K562 (cell line): ENCODE results near the gene GPR162.

Experiments
- MBD2 ChIP-seq: sonication (generic); IDR thresholded peaks from 2 replicates; pipeline ENCODE4 v1.6.1; 2016; ENCODE audit warnings: low read depth, borderline replicate concordance
- SIRT6 ChIP-seq: IDR thresholded peaks from one replicate; pipeline ENCODE4 v1.6.1; 2012; ENCODE audit warnings: low read depth, mild to moderate bottlenecking, control low read depth, inconsistent platforms, low read length, moderate library complexity
- TAF15 ChIP-seq: fragments of 200-400 bp; formaldehyde crosslinking; IDR thresholded peaks from 2 replicates; pipeline ENCODE4 v1.6.1; 2017; ENCODE audit warnings: mild to moderate bottlenecking, low read depth, low read length, moderate library complexity
- ZBTB1 ChIP-seq: sonication (generic); formaldehyde crosslinking; IDR thresholded peaks from 2 replicates; pipeline ENCODE4 v1.8.1; 2023; ENCODE audit warnings: missing genetic modification reagents, low read depth, mild to moderate bottlenecking, borderline replicate concordance

- TF ChIP-seq MBD2, result no peak
- no peak for TF ChIP-seq ZBTB1 (CRISPR knock-in tag)
- TF ChIP-seq SIRT6, result no peak
- no peak for TF ChIP-seq TAF15
Observed at GRCh38 chr12:6839482-6840201, 18.0 kb downstream of the GPR162 start.
